ENCODE data around the gene SRP68.

Gene SRP68

GRCh38 chr17:76087531-76087930, 15.2 kb upstream of the SRP68 start:
- POLR2A ChIA-PET = no interaction called here
- H3K9me3 ChIP-seq (ENCODE audit: control insufficient read depth, insufficient read depth, low read depth, low read length) = no peaks in the 10 kb centered on the region
- CTCF ChIA-PET = interaction anchor here (0.6 to 1.1 kb wide), 2 partner anchors 81 to 192 kb away, joined by 3 to 5 read pairs; no protein-coding TSS in a partner anchor
- peaks cover 11% of the 10 kb centered on the region for H3K4me1 ChIP-seq (ENCODE audit: control insufficient read depth, insufficient read depth, low read length)
- H3K36me3 ChIP-seq (ENCODE audit: control insufficient read depth in 2 of 2, insufficient read depth in 1 of 2, low read length in 2 of 2) = peaks cover 4 to 98% of the 10 kb centered on the region in 2 experiments; a peak in 2 of 3 replicates
- H3K4me3 ChIP-seq (ENCODE audit: low read depth, low read length) = no peak overlapping the region
- no peak for TF ChIP-seq REPIN1 (tag by site-specific recombination; IDR thresholded peaks at IDR 0.05; ENCODE audit: low read depth)
- TF ChIP-seq ZNF121 (tag by site-specific recombination; IDR thresholded peaks at IDR 0.05) = no peak
- no peak for TF ChIP-seq OSR2 (tag by site-specific recombination; IDR thresholded peaks at IDR 0.05)
- no peak for TF ChIP-seq ZNF664 (tag by site-specific recombination; IDR thresholded peaks at IDR 0.05)
- no peak for TF ChIP-seq ZNF223 (tag by site-specific recombination; IDR thresholded peaks at IDR 0.05)
- no peak for TF ChIP-seq ZBTB20 (tag by site-specific recombination; IDR thresholded peaks at IDR 0.05)
- no peak for TF ChIP-seq ZNF394 (tag by site-specific recombination; IDR thresholded peaks at IDR 0.05; ENCODE audit: borderline replicate concordance)
- TF ChIP-seq ZFP37 (tag by site-specific recombination; IDR thresholded peaks at IDR 0.05) = no peak
- no peak for TF ChIP-seq ZNF701 (tag by site-specific recombination; IDR thresholded peaks at IDR 0.05)
- no peak for TF ChIP-seq ZNF280D (tag by site-specific recombination; IDR thresholded peaks at IDR 0.05)
- no peak for TF ChIP-seq ZNF580 (tag by site-specific recombination; IDR thresholded peaks at IDR 0.05)
- H3K27ac ChIP-seq (ENCODE audit: extremely low read depth, low read depth, low read length) = no peak overlapping the region

DNA sequence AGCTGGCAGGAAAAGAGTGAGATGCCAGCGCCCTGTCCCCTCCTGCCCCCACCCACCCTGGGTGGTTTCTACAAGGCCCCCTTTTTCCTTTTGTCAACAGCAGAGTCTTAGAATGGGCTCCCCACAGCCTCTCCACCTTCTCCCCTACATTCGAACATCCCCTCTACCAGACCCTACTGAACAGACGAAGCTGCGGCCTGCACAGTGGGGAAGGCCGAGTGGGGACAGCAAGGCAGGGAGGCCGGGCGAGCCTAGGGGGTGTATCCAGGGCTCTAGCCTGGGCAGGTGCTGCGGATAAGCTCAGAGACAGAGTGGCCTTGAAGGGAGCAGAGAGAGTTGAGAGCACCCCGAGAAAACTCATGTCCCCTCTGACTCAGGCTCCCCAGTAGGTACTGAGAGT, 14.1 kb upstream of the SRP68 start:
- no peaks in the 10 kb centered on the region for H3K9me3 ChIP-seq (ENCODE audit: control insufficient read depth, insufficient read depth, low read depth, low read length)
- 0 out of 2 replicates have a peak overlapping the region, but pooled peaks have one; percentile 24 for H3K27ac ChIP-seq (ENCODE audit: extremely low read depth, low read depth, low read length)
- H3K4me3 ChIP-seq (ENCODE audit: low read depth, low read length) = no peak overlapping the region
- H3K36me3 ChIP-seq (ENCODE audit: control insufficient read depth in 2 of 2, insufficient read depth in 1 of 2, low read length in 2 of 2) = peaks cover 4 to 99% of the 10 kb centered on the region in 2 experiments; a peak in 2 of 3 replicates
- ChIA-PET CTCF (interaction anchor here (0.6 to 1.9 kb wide), 3 partner anchors 9 to 82 kb away, joined by 3 to 5 read pairs (median 3); no protein-coding TSS in a partner anchor), POLR2A (interaction anchor here (1.8 kb wide), 1 partner anchor 10 kb away, joined by 6 read pairs; no protein-coding TSS in a partner anchor)
- peaks cover 13% of the 10 kb centered on the region for H3K4me1 ChIP-seq (ENCODE audit: control insufficient read depth, insufficient read depth, low read length)
- TF ChIP-seq ZNF335 (tag by site-specific recombination; conservative IDR thresholded peaks at IDR 0.05) (no peak), ZNF664 (tag by site-specific recombination; IDR thresholded peaks at IDR 0.05) (no peak), TRIM28 (IDR thresholded peaks at IDR 0.05; ENCODE audit: borderline replicate concordance, low read length) (no peak), TCF7L2 (IDR thresholded peaks at IDR 0.05; ENCODE audit: borderline replicate concordance, low read depth, low read length) (no peak), OVOL3 (tag by site-specific recombination; IDR thresholded peaks at IDR 0.05) (no peak), ZNF791 (tag by site-specific recombination; IDR thresholded peaks at IDR 0.05) (no peak), ZNF660 (tag by site-specific recombination; IDR thresholded peaks at IDR 0.05) (no peak), ZBTB11 (tag by site-specific recombination; conservative IDR thresholded peaks at IDR 0.05; ENCODE audit: low read depth) (no peak), ZNF341 (tag by site-specific recombination; IDR thresholded peaks at IDR 0.05; ENCODE audit: low read depth) (no peak), SP2 (tag by site-specific recombination; IDR thresholded peaks at IDR 0.05) (no peak), ZNF146 (tag by site-specific recombination; IDR thresholded peaks at IDR 0.05) (no peak)
- TF ChIP-seq, protein P1, sequence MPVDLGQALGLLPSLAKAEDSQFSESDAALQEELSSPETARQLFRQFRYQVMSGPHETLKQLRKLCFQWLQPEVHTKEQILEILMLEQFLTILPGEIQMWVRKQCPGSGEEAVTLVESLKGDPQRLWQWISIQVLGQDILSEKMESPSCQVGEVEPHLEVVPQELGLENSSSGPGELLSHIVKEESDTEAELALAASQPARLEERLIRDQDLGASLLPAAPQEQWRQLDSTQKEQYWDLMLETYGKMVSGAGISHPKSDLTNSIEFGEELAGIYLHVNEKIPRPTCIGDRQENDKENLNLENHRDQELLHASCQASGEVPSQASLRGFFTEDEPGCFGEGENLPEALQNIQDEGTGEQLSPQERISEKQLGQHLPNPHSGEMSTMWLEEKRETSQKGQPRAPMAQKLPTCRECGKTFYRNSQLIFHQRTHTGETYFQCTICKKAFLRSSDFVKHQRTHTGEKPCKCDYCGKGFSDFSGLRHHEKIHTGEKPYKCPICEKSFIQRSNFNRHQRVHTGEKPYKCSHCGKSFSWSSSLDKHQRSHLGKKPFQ (tag by site-specific recombination; IDR thresholded peaks at IDR 0.05) = no peak
- TF ChIP-seq, protein P2, sequence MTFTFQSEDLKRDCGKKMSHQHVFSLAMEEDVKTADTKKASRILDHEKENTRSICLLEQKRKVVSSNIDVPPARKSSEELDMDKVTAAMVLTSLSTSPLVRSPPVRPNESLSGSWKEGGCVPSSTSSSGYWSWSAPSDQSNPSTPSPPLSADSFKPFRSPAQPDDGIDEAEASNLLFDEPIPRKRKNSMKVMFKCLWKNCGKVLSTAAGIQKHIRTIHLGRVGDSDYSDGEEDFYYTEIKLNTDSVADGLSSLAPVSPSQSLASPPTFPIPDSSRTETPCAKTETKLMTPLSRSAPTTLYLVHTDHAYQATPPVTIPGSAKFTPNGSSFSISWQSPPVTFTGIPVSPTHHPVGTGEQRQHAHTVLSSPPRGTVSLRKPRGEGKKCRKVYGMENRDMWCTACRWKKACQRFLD (tag by site-specific recombination; IDR thresholded peaks at IDR 0.05) = no peak
- TF ChIP-seq, protein P3, sequence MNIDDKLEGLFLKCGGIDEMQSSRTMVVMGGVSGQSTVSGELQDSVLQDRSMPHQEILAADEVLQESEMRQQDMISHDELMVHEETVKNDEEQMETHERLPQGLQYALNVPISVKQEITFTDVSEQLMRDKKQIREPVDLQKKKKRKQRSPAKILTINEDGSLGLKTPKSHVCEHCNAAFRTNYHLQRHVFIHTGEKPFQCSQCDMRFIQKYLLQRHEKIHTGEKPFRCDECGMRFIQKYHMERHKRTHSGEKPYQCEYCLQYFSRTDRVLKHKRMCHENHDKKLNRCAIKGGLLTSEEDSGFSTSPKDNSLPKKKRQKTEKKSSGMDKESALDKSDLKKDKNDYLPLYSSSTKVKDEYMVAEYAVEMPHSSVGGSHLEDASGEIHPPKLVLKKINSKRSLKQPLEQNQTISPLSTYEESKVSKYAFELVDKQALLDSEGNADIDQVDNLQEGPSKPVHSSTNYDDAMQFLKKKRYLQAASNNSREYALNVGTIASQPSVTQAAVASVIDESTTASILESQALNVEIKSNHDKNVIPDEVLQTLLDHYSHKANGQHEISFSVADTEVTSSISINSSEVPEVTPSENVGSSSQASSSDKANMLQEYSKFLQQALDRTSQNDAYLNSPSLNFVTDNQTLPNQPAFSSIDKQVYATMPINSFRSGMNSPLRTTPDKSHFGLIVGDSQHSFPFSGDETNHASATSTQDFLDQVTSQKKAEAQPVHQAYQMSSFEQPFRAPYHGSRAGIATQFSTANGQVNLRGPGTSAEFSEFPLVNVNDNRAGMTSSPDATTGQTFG (tag by site-specific recombination; IDR thresholded peaks at IDR 0.05; ENCODE audit: borderline replicate concordance) = no peak

All from HEK293 (cell line).